CD4-positive, alpha-beta T cell treated with Interferon alpha-2 for 1 hour (primary cell): ENCODE data around the gene SLC22A4.

Experiments
- DNase-seq, 2 donors: peaks; one replicate each; pipeline ENCODE4 v3.0.0-alpha.2; 2020 to 2022

Gene SLC22A4

DNA sequence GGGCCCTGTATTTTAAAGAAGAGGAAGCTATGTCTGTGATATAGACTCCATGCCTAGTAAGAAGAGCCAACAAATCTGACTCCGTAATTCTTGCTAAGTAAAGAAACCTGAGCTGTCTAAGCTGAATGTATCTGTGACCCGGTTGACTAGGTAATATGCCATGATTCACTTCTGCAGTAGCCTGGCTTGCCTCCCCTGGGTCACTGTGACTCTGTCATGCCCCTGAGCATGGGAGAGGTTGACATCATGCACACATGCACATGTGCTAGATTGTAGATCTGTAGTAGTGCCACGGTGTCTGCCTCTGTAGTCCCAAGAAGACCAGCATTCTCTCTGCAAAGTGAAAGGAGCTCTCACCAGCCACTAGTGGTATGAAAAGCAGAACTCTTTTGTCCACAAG is 84.4 kb downstream of the SLC22A4 start:
- no peak for DNase-seq

DNA sequence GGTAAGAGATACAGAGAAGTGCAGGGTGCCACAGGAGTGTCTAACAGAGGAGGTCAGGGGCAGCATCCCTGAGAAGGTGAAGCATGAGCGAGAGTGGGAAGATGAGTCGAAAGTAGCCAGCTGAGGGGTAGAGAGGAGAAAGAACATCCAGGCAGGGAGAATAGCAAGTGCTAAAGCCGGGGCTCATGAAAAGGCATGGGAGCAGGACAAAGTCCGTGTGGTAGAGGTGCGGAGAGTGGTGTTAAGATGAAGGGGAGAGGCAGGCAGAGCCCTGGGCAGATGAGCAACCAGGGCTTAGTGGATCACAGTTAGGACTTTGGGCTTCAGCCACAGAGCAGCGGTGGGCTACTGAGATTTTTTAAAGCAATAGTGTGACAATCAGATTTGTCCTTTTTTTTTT is 85.9 kb downstream of the SLC22A4 start:
- DNase-seq, result no peak

DNA sequence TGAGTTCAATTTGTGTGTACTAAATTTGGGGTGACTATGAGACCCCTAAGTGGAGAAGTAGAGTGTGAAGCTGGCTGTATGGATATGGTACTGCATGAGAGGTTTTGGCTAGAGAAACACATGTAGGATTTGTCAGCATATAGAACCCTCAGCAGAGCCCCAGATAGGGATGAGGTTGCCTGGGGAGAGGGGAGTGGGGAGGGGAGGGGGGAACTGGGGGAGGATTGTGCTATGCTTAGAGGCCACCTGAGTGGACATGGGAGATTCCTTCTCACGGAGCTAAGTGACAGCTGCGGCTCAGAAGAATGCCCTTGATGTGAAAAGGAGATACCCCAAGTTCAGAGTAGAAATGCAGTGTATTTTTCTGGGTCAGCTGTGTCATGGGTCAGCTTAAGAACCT is 86.5 kb downstream of the SLC22A4 start:
- no peak for DNase-seq

DNA sequence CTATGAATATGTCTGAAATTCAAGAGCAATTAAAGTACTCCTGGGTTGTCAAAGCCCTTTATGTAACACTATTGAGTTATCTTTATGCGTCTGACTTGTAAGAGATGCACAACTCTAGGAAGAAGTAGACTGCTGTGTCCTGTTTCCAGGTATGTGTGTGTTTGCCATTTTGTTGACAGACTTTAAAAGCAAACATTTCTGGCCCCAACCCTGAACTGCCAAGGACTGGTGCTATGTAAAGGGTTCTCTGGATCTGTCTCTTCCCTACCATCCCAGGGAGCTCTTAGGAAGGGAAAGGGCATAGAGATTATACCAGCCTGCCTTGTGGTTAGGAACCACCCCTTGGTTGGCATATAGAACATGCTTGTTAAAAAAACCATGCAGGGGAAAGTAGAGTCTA is 87.4 kb downstream of the SLC22A4 start:
- no peak for DNase-seq

DNA sequence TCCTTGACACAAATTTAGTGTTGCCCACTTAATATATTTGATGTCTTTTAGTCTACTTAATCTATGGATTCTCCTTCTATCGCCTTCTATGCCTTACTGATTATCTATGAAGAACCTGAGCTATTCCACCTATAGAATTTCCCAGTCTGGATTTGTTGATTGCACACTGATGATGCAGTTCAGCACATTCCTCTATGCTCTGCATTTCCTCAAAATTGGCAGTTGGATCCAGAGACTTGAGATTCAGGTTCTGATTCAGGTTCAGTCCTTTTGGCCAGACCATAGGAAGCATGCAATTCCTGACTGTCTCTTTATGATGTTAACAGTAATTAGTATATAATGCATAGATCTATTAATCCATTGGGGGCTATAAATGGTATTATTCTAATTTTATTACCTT is 89.1 kb downstream of the SLC22A4 start:
- no peak for DNase-seq

DNA sequence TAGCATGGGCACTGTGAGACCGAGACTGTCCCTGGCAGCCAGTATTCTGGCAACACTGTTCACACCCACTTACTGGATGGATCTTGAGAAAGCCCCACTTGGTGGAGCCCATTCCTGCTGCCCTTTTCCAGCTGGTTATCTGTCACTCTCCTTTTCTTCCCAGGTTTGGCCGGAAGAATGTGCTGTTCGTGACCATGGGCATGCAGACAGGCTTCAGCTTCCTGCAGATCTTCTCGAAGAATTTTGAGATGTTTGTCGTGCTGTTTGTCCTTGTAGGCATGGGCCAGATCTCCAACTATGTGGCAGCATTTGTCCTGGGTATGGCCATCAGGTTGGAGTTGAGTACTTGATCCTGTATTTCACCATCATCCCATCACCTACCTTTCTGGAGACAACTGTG is 89.8 kb downstream of the SLC22A4 start:
- no peak for DNase-seq

DNA sequence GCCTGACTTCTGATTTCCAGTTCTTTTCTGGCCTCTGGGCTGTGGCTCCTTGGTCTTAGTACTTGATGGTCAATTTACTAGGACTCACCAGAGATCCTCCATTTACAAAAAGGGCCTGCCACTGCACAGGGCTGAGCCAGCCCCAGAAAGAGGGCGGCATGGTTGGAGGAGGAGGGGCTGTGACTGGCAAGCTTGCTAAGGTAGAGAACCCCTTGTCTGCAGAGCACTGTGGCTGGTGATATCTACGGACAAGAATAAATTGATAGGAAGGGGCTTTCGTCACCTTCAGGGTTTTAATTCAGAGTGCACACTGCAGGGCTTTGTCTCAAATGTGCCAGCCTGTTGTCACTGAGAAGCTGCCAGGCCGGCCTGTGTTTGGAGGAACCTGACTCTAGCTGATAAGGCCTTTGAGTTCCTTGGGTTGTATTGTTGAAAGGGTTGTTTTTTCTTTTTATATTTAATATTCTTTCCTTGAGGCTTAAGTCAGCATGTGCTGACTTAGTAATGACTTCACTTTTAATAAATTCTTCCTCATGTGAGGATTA is 90.4 kb downstream of the SLC22A4 start:
- no peak for DNase-seq

DNA sequence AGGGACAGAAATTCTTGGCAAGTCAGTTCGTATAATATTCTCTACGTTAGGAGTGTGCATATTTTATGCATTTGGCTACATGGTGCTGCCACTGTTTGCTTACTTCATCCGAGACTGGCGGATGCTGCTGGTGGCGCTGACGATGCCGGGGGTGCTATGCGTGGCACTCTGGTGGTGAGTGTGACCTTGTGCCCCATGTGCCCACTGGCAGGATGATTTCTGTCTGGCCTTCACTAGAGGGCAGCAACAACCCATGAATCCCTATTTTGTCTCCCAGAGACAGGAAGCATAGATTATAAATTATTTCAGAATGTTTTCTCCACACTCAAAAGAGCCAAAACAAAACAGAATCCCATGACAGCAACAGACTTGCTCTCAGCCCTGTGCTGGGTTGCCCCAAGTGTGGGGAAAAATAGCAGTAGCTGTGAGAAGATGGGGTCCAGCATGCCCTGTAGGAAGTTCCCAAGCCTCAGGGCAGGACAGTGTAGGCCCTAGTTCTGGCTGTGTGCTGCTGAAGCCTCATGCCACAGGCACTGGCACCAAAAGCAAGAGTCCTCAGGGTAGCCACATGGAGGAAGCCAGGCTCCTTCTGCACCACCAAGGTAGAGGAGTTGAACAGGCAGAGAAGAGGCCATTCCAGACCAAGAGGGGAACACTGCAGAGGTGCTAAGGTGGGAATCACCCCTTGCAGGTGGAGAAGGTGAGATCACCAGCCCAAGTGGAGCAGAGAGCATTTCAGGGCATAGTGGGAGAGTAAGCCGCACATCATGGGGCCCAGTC is 91.3 kb downstream of the SLC22A4 start:
- DNase-seq, result peak; percentile 75 to 85

DNA sequence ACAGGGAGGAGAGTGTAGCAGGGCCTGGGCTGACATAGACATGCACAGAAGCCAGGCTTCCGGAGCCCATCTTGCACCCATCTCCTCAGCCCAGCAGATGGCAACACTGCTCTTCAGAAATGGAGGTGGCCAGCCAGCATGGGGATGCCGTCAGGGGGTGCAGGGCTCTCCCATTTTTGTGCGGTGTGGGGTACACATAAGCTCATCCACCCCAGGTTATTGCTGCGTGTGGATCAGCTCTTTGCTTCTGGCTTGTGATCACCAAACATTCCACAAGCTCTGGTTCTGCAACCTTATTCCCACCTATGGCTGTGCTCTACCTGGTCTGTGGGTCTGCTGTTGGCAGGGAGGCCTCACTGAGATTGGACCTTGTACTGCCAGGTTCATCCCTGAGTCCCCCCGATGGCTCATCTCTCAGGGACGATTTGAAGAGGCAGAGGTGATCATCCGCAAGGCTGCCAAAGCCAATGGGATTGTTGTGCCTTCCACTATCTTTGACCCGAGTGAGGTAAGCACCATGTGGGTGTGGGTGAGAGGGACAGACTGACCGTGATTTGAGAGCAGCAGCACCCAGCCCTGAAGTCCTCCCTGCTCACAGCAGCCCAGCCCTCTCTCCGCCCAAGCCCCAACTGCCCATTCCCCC is 92.6 kb downstream of the SLC22A4 start:
- peak; percentile 85 to 88 for DNase-seq

DNA sequence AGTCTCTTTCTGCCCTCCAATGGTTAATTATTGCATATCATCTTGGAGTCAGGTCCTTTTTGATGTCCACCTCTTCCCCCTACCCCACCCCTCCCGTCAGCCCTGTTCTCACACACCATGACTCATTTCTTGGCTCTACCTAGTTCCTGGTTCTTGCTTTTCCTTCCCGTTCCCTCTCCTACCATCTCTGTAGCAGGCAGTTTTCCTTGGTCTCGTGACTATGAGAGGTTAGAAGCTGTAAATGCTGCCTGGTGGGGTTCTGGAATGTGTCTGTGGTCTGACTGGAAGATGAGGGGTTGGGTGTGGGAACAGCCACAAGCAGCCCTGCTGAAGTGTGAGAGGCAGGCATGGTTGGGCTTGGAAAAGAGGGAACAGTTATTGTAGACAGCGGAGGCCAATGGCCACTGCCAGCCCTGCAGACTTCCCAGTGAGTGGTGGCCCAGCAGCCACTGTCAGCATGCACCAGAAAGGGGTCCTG is 93.5 kb downstream of the SLC22A4 start:
- DNase-seq, result peak in 1 of 2 donors; percentile 43

DNA sequence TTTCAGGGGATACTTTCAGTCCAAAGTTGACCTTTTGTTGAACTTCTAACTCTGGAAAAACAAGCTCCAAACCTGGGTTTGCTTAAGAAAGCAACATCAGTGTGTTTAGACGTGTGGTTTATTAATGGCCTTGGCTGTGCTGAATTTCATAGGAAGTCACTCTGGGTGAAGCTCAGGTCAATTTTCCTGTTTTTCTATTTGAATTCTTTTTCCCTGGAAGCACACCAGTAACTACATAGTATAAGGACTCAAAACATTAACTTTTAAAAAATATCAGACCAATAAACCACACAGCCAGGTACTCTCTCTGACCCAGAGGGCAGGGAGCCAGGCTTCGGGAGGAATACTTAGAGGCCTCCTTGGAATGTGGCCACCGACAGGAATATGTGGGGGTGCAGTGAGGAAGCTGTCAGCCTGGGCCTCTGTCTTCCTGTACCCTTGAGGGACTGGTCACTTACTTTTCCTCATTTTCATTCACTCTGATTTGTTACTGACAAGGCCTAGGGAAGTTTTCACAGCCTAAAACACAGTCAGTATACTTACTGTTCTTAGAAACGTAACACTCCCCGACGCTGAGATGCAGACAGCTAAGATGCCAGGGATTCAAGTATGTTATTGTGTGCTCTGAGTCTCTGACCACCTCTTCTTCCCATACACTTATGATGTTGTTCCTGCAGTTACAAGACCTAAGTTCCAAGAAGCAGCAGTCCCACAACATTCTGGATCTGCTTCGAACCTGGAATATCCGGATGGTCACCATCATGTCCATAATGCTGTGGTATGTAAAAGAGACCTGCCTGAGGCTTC is 94.3 kb downstream of the SLC22A4 start:
- DNase-seq, result no peak

DNA sequence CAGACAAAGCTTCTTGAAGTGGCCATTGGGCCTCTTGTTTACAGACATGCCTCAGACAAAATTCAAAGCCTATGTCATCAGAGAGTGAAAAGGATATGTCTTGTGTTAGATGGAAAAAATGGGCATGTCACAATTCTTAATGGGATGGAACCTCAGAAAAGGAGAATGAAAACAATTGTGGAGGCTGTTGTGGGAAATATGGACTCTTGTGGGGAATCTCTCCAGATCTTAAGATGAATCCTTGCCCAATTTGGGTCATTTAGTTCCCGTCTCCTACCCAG is 94.8 kb downstream of the SLC22A4 start:
- DNase-seq, result no peak

DNA sequence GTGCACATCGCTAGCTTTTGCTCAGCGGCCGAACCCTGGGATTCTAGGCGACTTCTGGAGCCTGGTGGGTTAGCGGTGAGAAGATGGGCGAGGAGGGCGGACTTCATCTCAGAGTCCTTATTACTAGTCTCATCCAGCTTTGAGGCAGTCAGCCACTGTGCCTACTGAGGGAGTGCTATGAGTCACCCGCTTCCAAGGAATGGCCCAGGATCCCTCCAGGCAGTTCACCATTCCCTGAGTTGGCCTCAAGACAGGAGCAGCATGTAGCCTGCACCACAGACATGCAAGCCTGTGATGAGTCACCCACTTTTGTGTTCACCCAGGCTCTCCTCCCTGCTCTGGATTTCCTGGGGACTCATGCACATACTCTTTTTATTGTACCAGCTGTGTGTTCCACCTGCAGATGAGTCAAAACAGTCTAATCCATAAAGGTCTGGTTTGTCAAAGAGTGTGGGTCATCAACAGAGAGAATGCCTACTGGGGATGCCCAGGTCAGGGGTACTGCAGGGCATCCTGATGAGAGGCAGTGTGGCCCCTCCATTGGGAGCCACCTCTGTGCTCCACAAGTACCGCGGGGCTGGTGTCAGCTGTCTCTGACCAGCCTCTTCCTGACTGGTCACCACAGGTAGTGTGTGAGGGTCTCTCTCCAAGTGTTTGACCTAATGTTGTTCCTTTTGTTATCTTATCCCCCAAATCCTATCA is 95.5 kb downstream of the SLC22A4 start:
- no peak for DNase-seq

DNA sequence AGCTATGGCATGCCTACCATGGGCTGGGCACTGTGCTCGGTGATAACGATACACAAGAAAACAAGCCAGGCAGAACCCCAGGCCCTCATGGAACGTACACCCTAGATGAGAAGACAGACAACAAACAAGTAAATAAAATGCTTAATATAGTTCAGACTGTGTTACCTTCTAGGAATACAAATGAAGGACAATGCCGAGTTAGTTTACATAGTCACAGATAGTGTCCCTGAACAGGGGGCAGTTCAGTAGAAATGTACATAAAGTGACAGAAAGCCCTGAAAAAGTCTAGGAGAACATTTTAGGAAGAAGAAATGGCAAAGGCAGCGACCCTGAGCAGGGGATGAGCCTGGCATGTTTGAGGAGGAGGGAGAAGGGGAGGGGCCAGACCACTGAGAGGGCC is 97.1 kb downstream of the SLC22A4 start:
- DNase-seq, result no peak

DNA sequence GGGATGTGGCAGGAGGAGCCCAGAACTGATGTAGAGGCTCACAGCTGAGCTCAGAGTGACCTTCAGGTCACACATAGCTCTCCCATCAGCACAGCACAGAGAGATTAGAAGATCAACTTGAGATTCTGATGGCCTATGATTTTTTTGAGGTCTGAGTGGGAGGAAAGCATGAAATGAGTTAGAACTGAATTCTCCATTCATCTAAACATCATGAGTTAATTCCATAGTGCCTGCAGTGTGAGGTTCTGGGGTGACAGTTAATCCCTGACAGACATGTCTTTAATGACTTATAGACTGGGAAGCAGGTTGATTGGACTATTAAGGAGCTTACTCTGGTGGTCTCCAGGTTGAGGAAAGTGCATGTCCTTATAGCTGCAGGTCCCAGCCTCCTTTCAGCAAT is 97.7 kb downstream of the SLC22A4 start:
- DNase-seq, result no peak

DNA sequence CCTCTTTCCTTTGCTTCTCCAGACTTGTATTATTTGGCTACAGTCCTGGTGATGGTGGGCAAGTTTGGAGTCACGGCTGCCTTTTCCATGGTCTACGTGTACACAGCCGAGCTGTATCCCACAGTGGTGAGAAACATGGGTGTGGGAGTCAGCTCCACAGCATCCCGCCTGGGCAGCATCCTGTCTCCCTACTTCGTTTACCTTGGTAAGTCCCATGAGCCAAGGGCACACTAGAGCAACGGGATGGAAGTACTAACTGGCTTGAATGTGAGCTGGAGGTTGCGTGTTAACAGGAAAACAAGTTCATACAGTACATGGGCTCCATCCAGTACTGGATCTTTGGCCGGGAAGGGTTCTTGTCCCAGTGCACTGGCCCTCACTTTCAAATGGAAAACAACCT is 98.2 kb downstream of the SLC22A4 start:
- DNase-seq, result no peak

DNA sequence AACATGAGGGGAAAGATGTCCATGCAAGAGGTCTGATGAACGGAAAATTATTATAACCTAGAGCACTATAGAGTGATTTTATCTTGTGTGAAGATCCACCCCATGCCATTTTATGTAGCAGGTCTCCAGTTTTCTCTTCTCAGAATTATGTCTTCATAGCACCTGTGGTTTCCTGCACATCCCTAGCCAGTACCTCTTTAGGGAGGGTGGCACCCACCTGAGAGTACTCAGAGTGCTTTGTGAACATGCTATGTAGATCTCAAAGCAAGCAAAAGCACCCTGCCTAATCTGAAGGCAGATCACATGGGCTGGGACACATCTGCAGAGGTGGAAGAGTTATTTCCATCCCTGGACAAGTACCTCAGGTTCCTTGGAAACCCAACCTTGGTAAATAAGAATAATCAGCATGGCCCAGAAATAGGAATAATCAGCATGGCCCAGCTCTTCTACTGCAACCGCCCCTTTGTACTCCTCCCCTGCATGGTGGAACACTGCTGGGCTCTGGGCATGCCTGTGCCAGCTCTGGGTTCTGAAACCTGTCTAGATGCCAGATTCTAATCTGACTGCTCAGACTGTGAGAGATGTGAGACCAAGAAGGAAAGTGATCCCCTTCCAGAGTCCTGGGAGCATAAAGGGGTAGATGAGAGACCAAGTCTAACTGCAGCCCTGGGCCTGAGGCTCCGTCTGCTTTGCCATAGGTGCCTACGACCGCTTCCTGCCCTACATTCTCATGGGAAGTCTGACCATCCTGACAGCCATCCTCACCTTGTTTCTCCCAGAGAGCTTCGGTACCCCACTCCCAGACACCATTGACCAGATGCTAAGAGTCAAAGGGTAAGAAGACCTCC is 99.0 kb downstream of the SLC22A4 start:
- no peak for DNase-seq
